Measurements from ENCODE around the gene CUL3.

GRCh38 chr2:224552771-224553170 lies 32.4 kb downstream of the CUL3 start:
- no peak for TF ChIP-seq POLR2AphosphoS5 (IDR thresholded peaks at IDR 0.05; ENCODE audit: borderline replicate concordance, low read depth, low read length)
- no peak for TF ChIP-seq EZH2 (IDR thresholded peaks at IDR 0.05)

All from SK-N-MC (cell line).